ENCODE results near the gene STRIP2.

STRIP2 gene

GRCh38 chr7:129431911-129432643, 2.2 kb upstream of the STRIP2 start:
- in situ Hi-C loops (cut with HindIII; ENCODE audit: low sequenced_read_pairs), result no loop called here
- no peak for TF ChIP-seq CTCF (IDR thresholded peaks at IDR 0.05; ENCODE audit: low read depth, low read length, missing control alignments)
- DNase-seq (ENCODE audit: low read depth), result no peak
- no peak overlapping the region for H3K4me3 ChIP-seq (ENCODE audit: low read depth, low read length)

GRCh38 chr7:129434675-129435318, 565 bp downstream of the STRIP2 start:
- in situ Hi-C loops (cut with HindIII; ENCODE audit: low sequenced_read_pairs), result no loop called here
- H3K4me3 ChIP-seq (ENCODE audit: low read depth, low read length), result peak overlapping the region; percentile 74
- TF ChIP-seq CTCF (IDR thresholded peaks at IDR 0.05; ENCODE audit: low read depth, low read length, missing control alignments), result no peak
- no peak for DNase-seq (ENCODE audit: low read depth)

GRCh38 chr7:129435414-129435829, 1.2 kb downstream of the STRIP2 start:
- in situ Hi-C loops (cut with HindIII; ENCODE audit: low sequenced_read_pairs), result no loop called here

GRCh38 chr7:129436335-129436923, 2.2 kb downstream of the STRIP2 start:
- DNase-seq (ENCODE audit: low read depth), result no peak
- no peak overlapping the region for H3K4me3 ChIP-seq (ENCODE audit: low read depth, low read length)
- TF ChIP-seq CTCF (IDR thresholded peaks at IDR 0.05; ENCODE audit: low read depth, low read length, missing control alignments), result no peak
- in situ Hi-C loops (cut with HindIII; ENCODE audit: low sequenced_read_pairs), result no loop called here

More at GRCh38 chr7:129435414-129435829, 1.2 kb downstream of the STRIP2 start:
- no peak for TF ChIP-seq CTCF (IDR thresholded peaks at IDR 0.05; ENCODE audit: low read depth, low read length, missing control alignments)
- H3K4me3 ChIP-seq (ENCODE audit: low read depth, low read length), result peak overlapping the region; percentile 74
- DNase-seq (ENCODE audit: low read depth), result no peak

GRCh38 chr7:129437190-129437589, 3.0 kb downstream of the STRIP2 start:
- no peak overlapping the region for H3K4me3 ChIP-seq (ENCODE audit: low read depth, low read length)
- no peak for DNase-seq (ENCODE audit: low read depth)
- TF ChIP-seq CTCF (IDR thresholded peaks at IDR 0.05; ENCODE audit: low read depth, low read length, missing control alignments), result no peak
- in situ Hi-C loops (cut with HindIII; ENCODE audit: low sequenced_read_pairs), result no loop called here

GRCh38 chr7:129438281-129438838, 4.1 kb downstream of the STRIP2 start:
- TF ChIP-seq CTCF (IDR thresholded peaks at IDR 0.05; ENCODE audit: low read depth, low read length, missing control alignments), result no peak
- in situ Hi-C loops (cut with HindIII; ENCODE audit: low sequenced_read_pairs), result no loop called here
- DNase-seq (ENCODE audit: low read depth), result no peak
- no peak overlapping the region for H3K4me3 ChIP-seq (ENCODE audit: low read depth, low read length)

Measured in astrocyte of the cerebellum (primary cell).